Stimulated activated CD8-positive, alpha-beta memory T cell treated with anti-CD3 and anti-CD28 coated beads, Interleukin-12 subunit alpha, Interleukin-12 subunit beta, amount 100 ng/mL, for 4 hours (primary cell): ENCODE results near the gene TSBP1.
"Not testable (repeated sequence)": the region's sequence is repeated elsewhere in the genome, so short reads cannot be mapped to it uniquely, and the experiment has no call there.

Experiments used
- DNase-seq: peaks from one replicate; pipeline ENCODE4 v3.0.0-alpha.2; 2020; ENCODE audit warnings: low read depth

The TSBP1 gene

GRCh38 chr6:32375739-32376529, 4.2 kb upstream of the TSBP1 start:
- no peak for DNase-seq

DNA sequence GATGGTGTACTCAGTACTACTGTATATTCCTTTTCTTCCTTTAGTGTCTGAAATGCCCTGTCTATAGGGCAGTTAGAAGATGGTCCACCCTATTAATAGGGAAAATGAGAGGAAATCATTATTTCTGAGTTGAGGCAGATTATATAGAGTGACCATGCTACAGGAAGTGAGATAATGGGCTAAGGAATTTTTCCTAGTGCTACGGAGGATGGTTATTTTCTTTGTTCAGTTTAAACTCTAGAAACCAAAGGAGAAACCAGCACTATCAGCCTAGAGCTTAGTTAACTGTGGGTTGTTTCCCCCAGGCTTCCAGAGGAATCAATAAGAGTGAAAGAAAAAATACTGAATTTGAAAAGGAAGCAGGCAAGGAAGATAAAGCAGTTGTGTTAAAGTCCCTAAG, 474 bp downstream of the TSBP1 start:
- no peak for DNase-seq

GRCh38 chr6:32370505-32370904, 1.2 kb downstream of the TSBP1 start:
- DNase-seq, result no peak

DNA sequence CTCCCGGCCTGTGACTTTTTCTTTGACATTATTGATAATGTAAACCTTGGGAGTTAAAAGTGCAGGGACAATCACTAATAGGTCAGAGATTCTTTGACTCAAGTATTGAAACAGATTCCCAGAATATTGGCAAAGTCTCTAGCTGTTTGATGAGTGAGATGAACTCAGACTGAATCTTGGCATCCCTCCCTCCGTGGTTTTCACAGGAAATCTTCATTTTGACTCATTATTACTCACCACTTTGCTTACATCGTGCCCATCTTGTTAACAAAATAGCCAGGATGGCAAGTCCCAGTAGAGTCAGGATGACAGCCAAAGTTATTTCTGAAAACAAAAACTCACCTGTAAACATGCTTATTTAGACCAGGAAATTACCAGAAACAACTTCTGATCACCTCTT, 2.0 kb downstream of the TSBP1 start:
- DNase-seq, result no peak

GRCh38 chr6:32367644-32368043, 4.1 kb downstream of the TSBP1 start:
- DNase-seq, result no peak

- DNase-seq, result not testable (repeated sequence)
Observed at GRCh38 chr6:32359225-32359624, 12.5 kb downstream of the TSBP1 start.

GRCh38 chr6:32358548-32358947, 13.2 kb downstream of the TSBP1 start:
- not testable (repeated sequence) for DNase-seq

GRCh38 chr6:32355018-32355417, 16.7 kb downstream of the TSBP1 start:
- no peak for DNase-seq

DNA sequence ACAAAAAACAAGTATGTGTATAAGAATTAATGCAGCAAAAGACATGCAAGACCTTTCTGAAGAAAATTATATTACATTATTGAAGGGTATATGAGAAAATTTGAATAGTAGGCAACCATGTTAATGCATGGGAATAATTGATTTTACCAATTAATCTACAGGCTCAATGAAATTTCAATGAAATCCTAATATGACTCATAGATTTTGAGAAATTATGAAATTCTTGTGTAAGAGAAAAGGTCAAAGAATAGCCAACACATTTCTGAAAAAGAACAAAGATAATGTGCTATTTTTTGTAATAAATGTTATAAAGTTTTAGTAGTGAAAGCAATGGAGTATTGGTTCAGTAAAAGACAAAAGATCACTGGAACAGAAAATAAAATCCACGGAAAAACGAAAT, 18.4 kb downstream of the TSBP1 start:
- DNase-seq, result no peak

DNA sequence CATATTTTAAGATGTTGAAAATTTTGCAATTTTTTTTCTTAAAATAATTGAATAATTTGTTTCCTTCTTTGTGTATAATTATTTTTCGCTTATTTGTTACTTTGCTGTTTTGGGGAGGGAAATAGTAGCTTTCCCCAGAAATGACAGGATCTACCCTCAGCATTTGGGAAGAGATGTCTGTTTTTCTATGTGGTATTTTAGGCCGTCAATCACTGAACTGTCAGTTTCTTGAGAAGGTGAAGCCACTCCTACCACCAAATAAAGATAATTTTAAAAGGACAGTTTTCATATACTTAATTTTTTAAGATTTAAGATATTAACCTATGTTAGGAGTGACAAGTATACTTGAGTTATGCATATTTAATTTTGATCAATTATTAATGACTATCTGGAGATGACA, 31.5 kb downstream of the TSBP1 start:
- DNase-seq, result no peak

DNA sequence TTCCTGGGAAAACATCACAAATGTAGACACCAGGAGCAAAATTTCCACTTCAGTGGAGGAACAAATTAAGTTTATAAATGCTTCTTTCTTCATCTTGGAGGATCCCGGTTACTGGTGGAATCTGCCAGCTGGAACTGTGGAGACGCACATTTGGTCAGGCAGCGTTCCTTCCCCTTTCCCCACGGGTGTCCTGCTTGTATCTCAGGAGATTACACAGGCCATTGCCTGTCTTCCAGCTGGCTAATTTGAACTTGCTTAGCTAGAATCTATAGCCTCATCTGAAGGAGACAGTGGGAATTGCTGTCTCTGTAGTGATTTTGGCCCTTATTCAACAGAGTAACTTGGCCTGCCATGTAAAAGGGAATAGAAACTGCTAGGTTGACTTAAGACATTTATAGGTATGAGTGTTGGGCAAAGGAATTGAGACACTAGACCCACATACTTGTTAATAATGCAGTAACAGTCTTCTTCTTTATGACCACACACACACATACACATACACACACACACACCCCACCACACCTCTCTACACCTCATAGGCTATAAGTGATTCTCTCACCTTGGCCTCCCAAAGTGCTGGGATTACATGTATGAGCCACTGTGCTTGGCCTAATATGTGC, 34.4 kb downstream of the TSBP1 start:
- DNase-seq, result no peak

GRCh38 chr6:32332433-32332832, 39.3 kb downstream of the TSBP1 start:
- DNase-seq, result no peak

- no peak for DNase-seq
Observed at GRCh38 chr6:32329141-32329540, 42.6 kb downstream of the TSBP1 start.

DNA sequence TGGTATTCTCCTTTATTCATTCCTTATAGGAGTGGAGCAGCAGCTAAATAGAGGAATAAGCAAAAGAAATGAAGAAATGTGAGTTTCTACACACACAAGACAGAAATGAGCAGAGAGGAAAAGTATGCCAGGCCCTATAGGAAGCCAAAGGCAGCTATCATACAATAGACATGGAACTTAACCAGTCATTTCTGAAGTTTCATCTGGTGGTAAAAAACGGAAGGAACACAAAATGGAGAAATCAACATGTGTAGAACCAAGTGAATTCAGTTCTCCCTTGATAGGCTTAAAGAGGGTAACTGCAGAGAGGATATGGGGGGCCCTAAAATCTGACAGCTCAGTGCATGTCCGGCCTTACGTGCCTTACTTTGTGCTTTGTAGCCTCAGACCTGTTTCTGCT, 44.6 kb downstream of the TSBP1 start:
- no peak for DNase-seq

DNA sequence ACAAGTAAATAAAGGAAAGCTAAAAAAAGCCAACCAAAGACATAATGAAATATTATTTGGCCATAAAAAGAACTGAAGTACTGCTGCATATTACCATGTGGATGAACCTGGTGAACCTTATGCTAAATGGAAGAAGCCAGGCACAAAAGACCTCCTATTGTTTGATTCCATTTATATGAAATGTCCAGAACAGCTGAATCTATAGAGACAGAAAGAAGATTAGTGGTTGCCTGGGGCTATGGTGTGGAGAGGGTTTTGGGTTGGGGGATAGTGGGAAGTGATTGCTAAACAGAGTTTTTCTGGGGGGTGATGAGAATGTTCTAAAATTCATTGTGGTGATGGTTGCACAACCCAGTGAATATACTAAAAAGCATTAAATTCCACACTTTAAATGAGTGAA, 53.2 kb downstream of the TSBP1 start:
- no peak for DNase-seq

- DNase-seq, result no peak
Observed at GRCh38 chr6:32317541-32317940, 54.2 kb downstream of the TSBP1 start.

DNA sequence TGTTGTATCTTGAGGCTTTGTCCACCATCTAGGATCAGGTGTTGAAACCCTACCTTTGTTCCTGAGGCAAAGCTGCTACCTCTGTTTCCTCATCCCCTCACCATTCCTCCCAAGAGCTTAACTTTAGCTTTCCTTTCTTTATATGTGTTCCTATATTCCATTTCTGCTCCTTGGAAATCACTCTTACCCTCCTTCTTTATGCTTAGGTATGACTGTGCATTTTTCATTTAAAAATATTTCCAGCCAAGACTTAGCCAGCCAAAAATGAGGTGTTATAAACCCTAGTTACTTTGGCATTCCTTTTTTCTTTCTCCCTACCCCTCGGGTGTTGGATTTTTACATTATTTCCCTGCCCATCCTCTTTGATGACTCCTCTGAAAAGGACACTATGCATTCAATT, 57.7 kb downstream of the TSBP1 start:
- no peak for DNase-seq

GRCh38 chr6:32298632-32299336, 72.9 kb downstream of the TSBP1 start:
- no peak for DNase-seq

GRCh38 chr6:32294980-32295379, 76.7 kb downstream of the TSBP1 start:
- DNase-seq, result not testable (repeated sequence)

- DNase-seq, result no peak
Observed at GRCh38 chr6:32294566-32294965, 77.1 kb downstream of the TSBP1 start.

GRCh38 chr6:32293695-32294094, 78.0 kb downstream of the TSBP1 start:
- no peak for DNase-seq

- DNase-seq, result no peak
Observed at GRCh38 chr6:32291543-32291942, 80.2 kb downstream of the TSBP1 start.

DNA sequence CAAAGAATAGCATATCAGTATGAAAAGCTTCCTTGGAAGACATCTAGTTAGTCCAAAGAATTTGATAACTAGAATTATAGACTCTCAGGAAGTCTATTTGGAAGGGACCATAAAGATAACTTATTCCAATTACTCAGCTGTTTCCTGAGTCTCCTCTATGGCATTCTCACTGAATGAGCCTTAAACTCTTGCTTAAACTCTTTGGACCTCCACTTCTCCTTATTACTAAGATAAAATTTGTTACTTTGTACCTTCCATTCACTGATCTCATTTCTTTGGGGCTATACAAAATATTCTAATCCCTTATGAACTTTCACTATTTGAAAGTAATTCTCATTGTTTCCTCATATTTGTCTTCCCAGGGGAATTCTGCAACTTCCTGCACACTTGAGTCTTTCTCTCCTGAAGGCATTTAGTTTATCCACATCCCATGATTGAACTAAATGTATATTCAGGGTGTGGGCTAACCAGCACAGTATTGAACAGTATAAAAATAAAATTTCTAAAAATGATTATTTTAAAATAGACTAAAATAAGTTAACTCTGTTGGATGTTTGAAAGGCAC, 80.7 kb downstream of the TSBP1 start:
- DNase-seq, result no peak
